SK-N-MC (cell line): ENCODE measurements around the gene DPP10.

ENCODE experiments used
- EZH2 ChIP-seq: fragments of 200-600 bp; sonication (generic); IDR thresholded peaks from one replicate; pipeline ENCODE4 v1.6.1; 2017; ENCODE audit warnings: antibody characterized with exemption
- FOXP2 ChIP-seq: optimal IDR thresholded peaks from 2 replicates; pipeline ENCODE3; 2011; ENCODE audit warnings: mild to moderate bottlenecking, moderate library complexity; ENCODE audit not compliant: insufficient read depth; ENCODE audit errors: extremely low read length, control extremely low read depth
- POLR2AphosphoS5 ChIP-seq: IDR thresholded peaks from 2 replicates; pipeline ENCODE4 v1.6.1; 2012; ENCODE audit warnings: mild to moderate bottlenecking, low read depth, low read length, borderline replicate concordance

GRCh38 chr2:115782286-115782685, 1339.8 kb downstream of the DPP10 start:
- TF ChIP-seq POLR2AphosphoS5 (no peak), EZH2 (no peak), FOXP2 (no peak)
